ENCODE measurements around the gene CCT8. TPM values are rescaled to one million over a fixed set of nuclear protein-coding genes. Genes with fewer than 3 reads are reported as not detected.

CCT8 gene
- total RNA-seq, 5 donors from 2014 or later (not counting 1 experiment from before 2014, with no cell fraction given) = 103 to 131 (median 115) TPM

GRCh38 chr21:29091033-29091432 is 17.6 kb upstream of the CCT8 start:
- H3K27me3 Mint-ChIP-seq = no peaks in the 10 kb centered on the region
- no peak overlapping the region for H3K4me3 Mint-ChIP-seq
- no peak overlapping the region for H3K27ac ChIP-seq (ENCODE audit: low read length)
- H3K9me3 Mint-ChIP-seq = no peaks in the 10 kb centered on the region
- peaks cover 0 to 5% of the 10 kb centered on the region in 2 donors for H3K36me3 ChIP-seq (ENCODE audit: control insufficient read depth in 2 of 2, extremely low read depth in 1 of 2, insufficient read depth in 1 of 2, low read length in 1 of 2)
- no peak overlapping the region for H3K27ac Mint-ChIP-seq
- no peak for ATAC-seq (replicated peaks in 1 of 4)
- no peak for DNase-seq
- H3K27me3 ChIP-seq (replicated peaks in 1 of 2; ENCODE audit: control insufficient read depth in 2 of 2, extremely low read depth in 1 of 2, insufficient read depth in 2 of 2, low read length in 1 of 2) = no peaks in the 10 kb centered on the region
- ChIA-PET POLR2A (interaction anchor here (0.6 to 0.7 kb wide), 2 partner anchors 37 to 47 kb away, joined by 3 read pairs; no protein-coding TSS in a partner anchor), CTCF (interaction anchor here in 1 of 2 donors (0.6 to 1.3 kb wide), 5 partner anchors 10 to 653 kb away, joined by 3 read pairs; no protein-coding TSS in a partner anchor)
- no peak overlapping the region for H3K4me3 ChIP-seq (ENCODE audit: control insufficient read depth in 1 of 2, extremely low read depth in 1 of 2, low read length in 1 of 2)
- peaks cover 29% of the 10 kb centered on the region for H3K36me3 Mint-ChIP-seq
- peaks cover 0 to 3% (median 0%) of the 10 kb centered on the region in 3 donors for H3K4me1 Mint-ChIP-seq
- no CpG with 5 or more reads among the region's 1 CpG for WGBS (ENCODE audit: insufficient coverage)
- no peaks in the 10 kb centered on the region for H3K9me3 ChIP-seq
- no peaks in the 10 kb centered on the region for H3K4me1 ChIP-seq (ENCODE audit: control insufficient read depth in 1 of 2, extremely low read depth in 1 of 2, insufficient read depth in 2 of 2, low read length in 2 of 2)

GRCh38 chr21:29085106-29085752 is 11.8 kb upstream of the CCT8 start:
- CTCF ChIA-PET = interaction anchor here in 1 of 2 donors (1.3 kb wide), 1 partner anchor 291 kb away, joined by 3 read pairs; no protein-coding TSS in a partner anchor
- Histone ChIP-seq H3K27me3 (replicated peaks in 1 of 2; ENCODE audit: control insufficient read depth in 2 of 2, extremely low read depth in 1 of 2, insufficient read depth in 2 of 2, low read length in 1 of 2) (no peaks in the 10 kb centered on the region), H3K36me3 (ENCODE audit: control insufficient read depth in 2 of 2, extremely low read depth in 1 of 2, insufficient read depth in 1 of 2, low read length in 1 of 2) (peaks cover 0 to 5% of the 10 kb centered on the region in 2 donors), H3K4me3 (ENCODE audit: control insufficient read depth in 1 of 2, extremely low read depth in 1 of 2, low read length in 1 of 2) (no peak overlapping the region), H3K27ac (ENCODE audit: low read length) (no peak overlapping the region), H3K4me1 (ENCODE audit: control insufficient read depth in 1 of 2, extremely low read depth in 1 of 2, insufficient read depth in 2 of 2, low read length in 2 of 2) (peaks cover 8 to 17% of the 10 kb centered on the region in 2 experiments), H3K9me3 (no peaks in the 10 kb centered on the region)
- peaks cover 7 to 28% (median 28%) of the 10 kb centered on the region in 3 donors for H3K4me1 Mint-ChIP-seq
- no peak overlapping the region for H3K4me3 Mint-ChIP-seq
- H3K9me3 Mint-ChIP-seq = no peaks in the 10 kb centered on the region
- POLR2A ChIA-PET = interaction anchor here in 1 of 2 donors (1.0 kb wide), 1 partner anchor 10 kb away, joined by 9 read pairs; no protein-coding TSS in a partner anchor
- DNase-seq = no peak
- WGBS (ENCODE audit: insufficient coverage) = no CpG with 5 or more reads among the region's 8 CpGs
- H3K27me3 Mint-ChIP-seq = no peaks in the 10 kb centered on the region
- no peak for ATAC-seq (replicated peaks in 1 of 4)
- peaks cover 11% of the 10 kb centered on the region for H3K36me3 Mint-ChIP-seq
- H3K27ac Mint-ChIP-seq = no peak overlapping the region

GRCh38 chr21:29084372-29084771 is 10.9 kb upstream of the CCT8 start:
- H3K4me3 ChIP-seq (ENCODE audit: control insufficient read depth in 1 of 2, extremely low read depth in 1 of 2, low read length in 1 of 2) = no peak overlapping the region
- peaks cover 0 to 5% of the 10 kb centered on the region in 2 donors for H3K36me3 ChIP-seq (ENCODE audit: control insufficient read depth in 2 of 2, extremely low read depth in 1 of 2, insufficient read depth in 1 of 2, low read length in 1 of 2)
- Mint-ChIP-seq H3K4me3 (no peak overlapping the region), H3K27ac (no peak overlapping the region), H3K4me1 (peaks cover 16 to 37% (median 37%) of the 10 kb centered on the region in 3 donors), H3K27me3 (no peaks in the 10 kb centered on the region), H3K9me3 (no peaks in the 10 kb centered on the region), H3K36me3 (peaks cover 11% of the 10 kb centered on the region)
- no CpG with 5 or more reads among the region's 2 CpGs for WGBS (ENCODE audit: insufficient coverage)
- H3K9me3 ChIP-seq = no peaks in the 10 kb centered on the region
- no peak for DNase-seq
- H3K27ac ChIP-seq (ENCODE audit: low read length) = no peak overlapping the region
- ChIA-PET POLR2A (no interaction called here), CTCF (no interaction called here)
- peaks cover 14 to 25% of the 10 kb centered on the region in 2 experiments for H3K4me1 ChIP-seq (ENCODE audit: control insufficient read depth in 1 of 2, extremely low read depth in 1 of 2, insufficient read depth in 2 of 2, low read length in 2 of 2)
- H3K27me3 ChIP-seq (replicated peaks in 1 of 2; ENCODE audit: control insufficient read depth in 2 of 2, extremely low read depth in 1 of 2, insufficient read depth in 2 of 2, low read length in 1 of 2) = no peaks in the 10 kb centered on the region
- ATAC-seq (replicated peaks in 1 of 4) = no peak

DNA sequence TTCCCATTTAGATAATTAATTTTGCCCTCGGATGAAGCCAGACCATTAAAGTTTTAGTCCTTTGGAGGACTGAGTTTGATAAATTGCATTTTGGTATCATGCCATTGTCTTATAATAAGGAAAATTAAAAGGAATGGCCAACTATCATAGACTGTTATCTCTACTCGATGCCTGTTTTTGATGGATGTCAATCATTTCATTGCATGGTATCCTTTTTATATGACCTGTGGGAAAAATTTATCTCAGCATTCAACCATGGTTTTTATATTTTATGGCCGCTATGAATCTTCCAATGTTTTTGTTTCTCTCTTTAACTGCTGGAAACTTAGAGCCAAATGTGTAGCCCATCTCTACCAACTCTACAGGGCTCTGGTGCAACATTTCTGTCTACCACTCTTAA is 9.9 kb upstream of the CCT8 start:
- H3K27me3 ChIP-seq (replicated peaks in 1 of 2; ENCODE audit: control insufficient read depth in 2 of 2, extremely low read depth in 1 of 2, insufficient read depth in 2 of 2, low read length in 1 of 2) = no peaks in the 10 kb centered on the region
- Mint-ChIP-seq H3K27ac (peak overlapping the region; percentile 50 to 62), H3K4me3 (no peak overlapping the region), H3K4me1 (peaks cover 27 to 48% (median 48%) of the 10 kb centered on the region in 3 donors), H3K9me3 (no peaks in the 10 kb centered on the region), H3K27me3 (no peaks in the 10 kb centered on the region), H3K36me3 (peaks cover 11% of the 10 kb centered on the region)
- CTCF ChIA-PET = no interaction called here
- no peak for DNase-seq
- 100% methylated on average over 1 of the region's 3 CpGs for WGBS (ENCODE audit: insufficient coverage)
- no peak overlapping the region for H3K27ac ChIP-seq (ENCODE audit: low read length)
- no peaks in the 10 kb centered on the region for H3K9me3 ChIP-seq
- no peak overlapping the region for H3K4me3 ChIP-seq (ENCODE audit: control insufficient read depth in 1 of 2, extremely low read depth in 1 of 2, low read length in 1 of 2)
- peaks cover 23 to 36% of the 10 kb centered on the region in 2 experiments for H3K4me1 ChIP-seq (ENCODE audit: control insufficient read depth in 1 of 2, extremely low read depth in 1 of 2, insufficient read depth in 2 of 2, low read length in 2 of 2)
- peaks cover 0 to 5% of the 10 kb centered on the region in 2 donors for H3K36me3 ChIP-seq (ENCODE audit: control insufficient read depth in 2 of 2, extremely low read depth in 1 of 2, insufficient read depth in 1 of 2, low read length in 1 of 2)
- no peak for ATAC-seq (replicated peaks in 1 of 4)
- POLR2A ChIA-PET = no interaction called here

- POLR2A ChIA-PET = interaction anchor here in 1 of 2 donors (0.6 kb wide), 2 partner anchors 20 to 212 kb away, joined by 4 to 9 read pairs; no protein-coding TSS in a partner anchor
- H3K9me3 Mint-ChIP-seq = no peaks in the 10 kb centered on the region
- no CpG with 5 or more reads among the region's 3 CpGs for WGBS (ENCODE audit: insufficient coverage)
Measured at GRCh38 chr21:29082046-29082815, 8.8 kb upstream of the CCT8 start.

GRCh38 chr21:29080454-29080941 is 7.0 kb upstream of the CCT8 start:
- no peaks in the 10 kb centered on the region for H3K27me3 ChIP-seq (replicated peaks in 1 of 2; ENCODE audit: control insufficient read depth in 2 of 2, extremely low read depth in 1 of 2, insufficient read depth in 2 of 2, low read length in 1 of 2)
- Mint-ChIP-seq H3K9me3 (no peaks in the 10 kb centered on the region), H3K27ac (peak overlapping the region; percentile 89), H3K27me3 (no peaks in the 10 kb centered on the region), H3K4me3 (peak overlapping the region; percentile 28 to 83 (median 57)), H3K4me1 (peaks cover 38 to 69% (median 67%) of the 10 kb centered on the region in 3 donors), H3K36me3 (no peaks in the 10 kb centered on the region)
- H3K27ac ChIP-seq (ENCODE audit: low read length) = peak overlapping the region; percentile 71
- H3K4me1 ChIP-seq (ENCODE audit: control insufficient read depth in 1 of 2, extremely low read depth in 1 of 2, insufficient read depth in 2 of 2, low read length in 2 of 2) = peaks cover 25 to 50% of the 10 kb centered on the region in 2 experiments
- no peaks in the 10 kb centered on the region for H3K9me3 ChIP-seq
- no peak overlapping the region for H3K4me3 ChIP-seq (ENCODE audit: control insufficient read depth in 1 of 2, extremely low read depth in 1 of 2, low read length in 1 of 2)
- WGBS (ENCODE audit: insufficient coverage) = 60% methylated on average over 5 of the region's 6 CpGs
- DNase-seq (peak in 15 of 35 experiments; percentile 4 to 53 (median 20)), ATAC-seq (replicated peaks in 1 of 4) (peak in 1 of 4 experiments; percentile 19)
- ChIA-PET CTCF (interaction anchor here (0.6 to 1.0 kb wide), 3 partner anchors 9 to 78 kb away, joined by 3 to 4 read pairs (median 3); no protein-coding TSS in a partner anchor), POLR2A (interaction anchor here in 1 of 2 donors (0.6 to 1.5 kb wide), 2 partner anchors 16 to 55 kb away, joined by 3 to 6 read pairs; no protein-coding TSS in a partner anchor)
- H3K36me3 ChIP-seq (ENCODE audit: control insufficient read depth in 2 of 2, extremely low read depth in 1 of 2, insufficient read depth in 1 of 2, low read length in 1 of 2) = peaks cover 0 to 5% of the 10 kb centered on the region in 2 donors

More at GRCh38 chr21:29082046-29082815, 8.8 kb upstream of the CCT8 start:
- CTCF ChIA-PET = interaction anchor here in 1 of 2 donors (1.0 kb wide), 1 partner anchor 90 kb away, joined by 3 read pairs; the partner anchor contains the start of gene LTN1
- Histone ChIP-seq H3K4me1 (ENCODE audit: control insufficient read depth in 1 of 2, extremely low read depth in 1 of 2, insufficient read depth in 2 of 2, low read length in 2 of 2) (peaks cover 25 to 43% of the 10 kb centered on the region in 2 experiments), H3K9me3 (no peaks in the 10 kb centered on the region), H3K27me3 (replicated peaks in 1 of 2; ENCODE audit: control insufficient read depth in 2 of 2, extremely low read depth in 1 of 2, insufficient read depth in 2 of 2, low read length in 1 of 2) (no peaks in the 10 kb centered on the region), H3K4me3 (ENCODE audit: control insufficient read depth in 1 of 2, extremely low read depth in 1 of 2, low read length in 1 of 2) (no peak overlapping the region), H3K27ac (ENCODE audit: low read length) (peak overlapping the region; percentile 71), H3K36me3 (ENCODE audit: control insufficient read depth in 2 of 2, extremely low read depth in 1 of 2, insufficient read depth in 1 of 2, low read length in 1 of 2) (peaks cover 0 to 5% of the 10 kb centered on the region in 2 donors)
- Mint-ChIP-seq H3K4me1 (peaks cover 32 to 57% (median 53%) of the 10 kb centered on the region in 3 donors), H3K36me3 (peaks cover 11% of the 10 kb centered on the region), H3K4me3 (no peak overlapping the region), H3K27ac (peak overlapping the region; percentile 82 to 84), H3K27me3 (no peaks in the 10 kb centered on the region)
- ATAC-seq (replicated peaks in 1 of 4) = no peak
- no peak for DNase-seq

All from T-cell (primary cell).